Pancreas (tissue), 10 donors: Measurements from ENCODE around the gene LRRC4C. TPM values are rescaled to one million over a fixed set of nuclear protein-coding genes. Genes with fewer than 3 reads are reported as not detected.

ENCODE experiments used
- ATAC-seq, 4 donors: fragments of 200-7000 bp; cut with Tn5 transposase; one replicate each; pipeline versions ENCODE4 v1.8.0 to v1.9.1; 2020; ENCODE audit warnings: mild to moderate bottlenecking in 4 of 4, moderate library complexity in 4 of 4
- DNase-seq, 6 donors: peaks; one replicate each; pipeline ENCODE4 v3.0.0-alpha.2; 2020
- FAIRE-seq: peaks from 2 replicates; lab custom pipeline; 2012; peaks lifted over from hg19 to GRCh38; lab: Jason Lieb, UNC
- H3K27ac ChIP-seq, 4 donors: fragments of 200-600 bp; sonication (generic); 1 replicate in 3 of 4; 2 replicates in 1 of 4; pipeline versions ENCODE4 v1.5.0 to v1.8.0; 2020
- H3K27me3 ChIP-seq, 4 donors: fragments of 200-600 bp; one replicate each; pipeline ENCODE4 v1.8.0; 2021
- H3K36me3 ChIP-seq, 3 donors: fragments of 200-600 bp; sonication (generic) in 1 of 3; one replicate each; pipeline versions ENCODE4 v1.5.0 to v1.8.0; 2020 to 2021
- H3K4me1 ChIP-seq, 3 donors: fragments of 200-600 bp; one replicate each; pipeline ENCODE4 v1.8.0; 2021
- H3K4me3 ChIP-seq, 4 donors: fragments of 200-600 bp; sonication (generic) in 2 of 4; one replicate each; pipeline versions ENCODE4 v1.5.0 to v1.8.0; 2020 to 2021
- H3K9me3 ChIP-seq, 4 donors: fragments of 200-600 bp; one replicate each; pipeline ENCODE4 v1.8.0; 2021
- WGBS, 2 donors: extraction: QIAGEN DNeasy Blood & Tissue Kit; methylation state at CpG; one replicate each; pipeline ENCODE4 v1.1.7; 2013; 5-methylcytosine and 5-hydroxymethylcytosine counted together
- intact Hi-C, 3 donors: fragments of 100-400 bp; cut with DNase I; formaldehyde crosslinking; loops; one replicate each; pipeline versions ENCODE4 v1.11.1 to v1.14.2; 2022
- polyA plus RNA-seq, 2 donors: library from polyadenylated mRNA; stranded (reverse); fragments of 200-250 nt; gene quantifications; one replicate each; pipeline ENCODE4 v1.2.3, GENCODE V29; 2013
- total RNA-seq, 6 donors: library from RNA; stranded (reverse); fragmentation: NEBNext Ultra II Directional in 4 of 6; extraction: Animal tissue kit (Norgen Biotek cat#: 25700) in 4 of 6; gene quantifications; one replicate each; pipeline versions ENCODE4 v1.2.1 to v1.2.4, GENCODE V29; 2021 to 2023
- TF ChIP-seq, protein P1 (sequence below), 4 donors: fragments of 200-600 bp; sonication (generic) in 3 of 4; IDR thresholded peaks; one replicate each; pipeline versions ENCODE4 v1.5.0 to v1.8.0; 2021; ENCODE audit warnings: antibody characterized with exemption in 4 of 4
- donor health status: healthy with polysubstance abuse.
- donor health status: DM: no; HTN: no; CAD: no; lungs with moderate emphysema.
- donor health status: DM: no; HTN: no; CAD: no.
- donor health status: control.
- donor health status: control.
- donor health status: Bipolar disorder and iron deficiency.
- donor health status: DM: yes; HTN: yes; CAD: no.
- donor health status: DM: no; HTN: no; CAD: no.
- donor health status: DM: no; HTN: no; CAD: no.
- donor health status: DM: yes; HTN: yes; CAD: no.

The LRRC4C gene
- total and polyA plus RNA-seq, 8 donors: 0.04 to 0.84 (median 0.16) TPM

DNA sequence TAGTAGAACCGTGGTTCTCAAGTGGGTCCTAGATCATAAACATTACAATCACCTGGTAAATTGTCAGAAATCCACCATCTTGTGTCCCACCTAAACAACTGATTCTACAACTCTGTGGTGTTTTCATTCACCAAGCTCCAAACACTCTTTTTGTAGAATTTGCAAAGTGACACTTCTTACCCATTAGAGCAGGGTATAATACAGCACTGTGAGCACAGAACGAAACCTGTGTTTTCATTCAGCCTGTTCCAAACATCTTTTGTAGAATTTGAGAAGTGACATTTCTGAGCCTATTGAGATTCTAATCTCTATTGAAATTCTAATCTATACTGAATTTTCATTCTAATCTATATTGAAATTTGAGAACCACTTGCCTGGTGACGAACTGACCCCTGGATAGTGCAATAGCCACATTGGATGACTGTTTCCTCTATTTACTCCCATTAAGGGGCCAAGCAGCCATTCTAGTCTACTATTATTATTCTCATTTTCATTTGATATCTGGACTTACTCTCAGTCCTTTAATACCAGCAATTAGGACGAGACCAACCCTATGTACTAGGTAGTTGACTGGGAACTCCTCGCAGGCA is 616.6 kb downstream of the LRRC4C start:
- H3K4me1 ChIP-seq: no peaks in the 10 kb centered on the region
- WGBS, 2 donors: 56 to 70% methylated on average over 5 of the region's 5 CpGs
- H3K9me3 ChIP-seq: no peaks in the 10 kb centered on the region
- FAIRE-seq: no peak
- intact Hi-C loops: no loop called here
- no peak for ATAC-seq
- no peak overlapping the region for H3K4me3 ChIP-seq
- H3K27ac ChIP-seq: no peak overlapping the region
- DNase-seq: no peak
- no peaks in the 10 kb centered on the region for H3K36me3 ChIP-seq
- H3K27me3 ChIP-seq: no peaks in the 10 kb centered on the region
- TF ChIP-seq, protein P1, sequence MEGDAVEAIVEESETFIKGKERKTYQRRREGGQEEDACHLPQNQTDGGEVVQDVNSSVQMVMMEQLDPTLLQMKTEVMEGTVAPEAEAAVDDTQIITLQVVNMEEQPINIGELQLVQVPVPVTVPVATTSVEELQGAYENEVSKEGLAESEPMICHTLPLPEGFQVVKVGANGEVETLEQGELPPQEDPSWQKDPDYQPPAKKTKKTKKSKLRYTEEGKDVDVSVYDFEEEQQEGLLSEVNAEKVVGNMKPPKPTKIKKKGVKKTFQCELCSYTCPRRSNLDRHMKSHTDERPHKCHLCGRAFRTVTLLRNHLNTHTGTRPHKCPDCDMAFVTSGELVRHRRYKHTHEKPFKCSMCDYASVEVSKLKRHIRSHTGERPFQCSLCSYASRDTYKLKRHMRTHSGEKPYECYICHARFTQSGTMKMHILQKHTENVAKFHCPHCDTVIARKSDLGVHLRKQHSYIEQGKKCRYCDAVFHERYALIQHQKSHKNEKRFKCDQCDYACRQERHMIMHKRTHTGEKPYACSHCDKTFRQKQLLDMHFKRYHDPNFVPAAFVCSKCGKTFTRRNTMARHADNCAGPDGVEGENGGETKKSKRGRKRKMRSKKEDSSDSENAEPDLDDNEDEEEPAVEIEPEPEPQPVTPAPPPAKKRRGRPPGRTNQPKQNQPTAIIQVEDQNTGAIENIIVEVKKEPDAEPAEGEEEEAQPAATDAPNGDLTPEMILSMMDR (IDR thresholded peaks at IDR 0.05): no peak

DNA sequence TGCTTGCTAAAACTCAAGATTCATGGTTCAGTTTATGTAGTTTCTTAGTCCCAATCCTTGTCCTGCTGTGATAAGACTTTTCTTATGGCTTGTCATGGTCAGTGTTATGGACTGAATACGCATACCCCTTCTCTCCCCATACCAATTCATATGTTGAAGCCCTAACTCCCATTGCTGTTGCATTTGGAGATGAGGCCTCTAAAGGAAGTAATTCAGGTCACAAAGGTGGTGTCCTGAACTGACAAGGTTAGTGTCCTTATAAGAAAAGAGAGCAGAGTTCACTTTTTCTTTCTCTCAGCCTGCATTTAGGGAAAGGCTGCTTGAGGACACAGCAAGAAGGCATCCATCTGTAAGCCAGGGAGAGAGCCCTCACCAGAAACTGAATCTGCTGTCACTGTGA is 618.2 kb downstream of the LRRC4C start:
- intact Hi-C loops: no loop called here
- DNase-seq: no peak
- Histone ChIP-seq H3K4me1 (no peaks in the 10 kb centered on the region), H3K36me3 (no peaks in the 10 kb centered on the region), H3K27me3 (no peaks in the 10 kb centered on the region), H3K27ac (no peak overlapping the region), H3K9me3 (no peaks in the 10 kb centered on the region), H3K4me3 (no peak overlapping the region)
- 67 to 80% methylated on average over 1 of the region's 1 CpG for WGBS, 2 donors
- FAIRE-seq: no peak
- ATAC-seq: no peak
- TF ChIP-seq, protein P1 (IDR thresholded peaks at IDR 0.05): no peak

DNA sequence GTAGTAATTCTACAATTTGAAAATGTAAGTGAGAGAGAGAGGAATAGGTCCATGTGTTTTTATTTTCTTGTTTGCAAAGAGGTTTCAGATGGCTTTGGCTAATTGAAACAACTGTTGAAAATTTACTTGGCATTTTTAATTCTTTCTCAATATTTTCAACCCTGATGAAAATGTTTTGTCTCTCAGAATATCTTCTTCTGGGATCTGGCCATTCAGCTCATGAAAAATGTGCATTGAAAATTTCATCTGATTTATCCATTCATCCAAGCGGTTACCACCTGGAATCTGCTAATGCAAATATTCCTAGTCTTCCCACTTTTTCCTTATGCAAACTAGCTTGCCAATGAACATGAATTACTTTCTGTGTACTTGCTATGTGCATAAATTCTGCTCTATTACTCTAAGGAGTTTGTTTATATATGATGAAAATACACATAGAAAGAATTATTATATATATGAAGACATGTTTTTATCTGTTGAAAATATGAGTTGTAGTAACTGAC is 621.2 kb downstream of the LRRC4C start:
- no peak overlapping the region for H3K27ac ChIP-seq
- intact Hi-C loops: no loop called here
- TF ChIP-seq, protein P1 (IDR thresholded peaks at IDR 0.05): no peak
- DNase-seq (no peak), FAIRE-seq (no peak), ATAC-seq (no peak)
- H3K27me3 ChIP-seq: no peaks in the 10 kb centered on the region
- no peaks in the 10 kb centered on the region for H3K9me3 ChIP-seq
- H3K4me1 ChIP-seq: no peaks in the 10 kb centered on the region
- WGBS, 2 donors: 89 to 93% methylated on average over 1 of the region's 1 CpG
- H3K4me3 ChIP-seq: no peak overlapping the region
- H3K36me3 ChIP-seq: no peaks in the 10 kb centered on the region

DNA sequence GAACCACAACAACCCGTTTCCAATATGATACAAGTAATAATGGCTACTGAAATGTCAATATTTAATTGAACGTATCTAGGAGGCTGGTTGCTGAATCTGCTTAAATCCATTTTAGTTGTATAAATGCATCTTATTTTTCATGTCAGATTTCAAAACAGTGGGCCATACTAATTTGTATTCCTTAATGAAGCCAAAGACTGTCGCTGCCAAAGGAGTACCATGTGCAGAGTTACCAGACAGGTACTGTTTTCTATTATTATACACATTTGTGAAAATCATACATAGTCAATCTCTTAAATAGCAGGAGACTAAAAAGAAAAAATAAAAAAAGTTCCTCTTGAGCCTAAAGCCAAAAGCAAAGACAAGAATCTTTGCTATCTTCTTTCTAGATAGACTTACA is 632.3 kb downstream of the LRRC4C start:
- 48 to 72% methylated on average over 3 of the region's 3 CpGs for WGBS, 2 donors
- no peak overlapping the region for H3K27ac ChIP-seq
- no peak for ATAC-seq
- no peaks in the 10 kb centered on the region for H3K4me1 ChIP-seq
- H3K4me3 ChIP-seq: no peak overlapping the region
- TF ChIP-seq, protein P1 (IDR thresholded peaks at IDR 0.05): no peak
- no peaks in the 10 kb centered on the region for H3K27me3 ChIP-seq
- no peak for DNase-seq
- FAIRE-seq: no peak
- intact Hi-C loops: no loop called here
- no peaks in the 10 kb centered on the region for H3K36me3 ChIP-seq
- H3K9me3 ChIP-seq: no peaks in the 10 kb centered on the region

DNA sequence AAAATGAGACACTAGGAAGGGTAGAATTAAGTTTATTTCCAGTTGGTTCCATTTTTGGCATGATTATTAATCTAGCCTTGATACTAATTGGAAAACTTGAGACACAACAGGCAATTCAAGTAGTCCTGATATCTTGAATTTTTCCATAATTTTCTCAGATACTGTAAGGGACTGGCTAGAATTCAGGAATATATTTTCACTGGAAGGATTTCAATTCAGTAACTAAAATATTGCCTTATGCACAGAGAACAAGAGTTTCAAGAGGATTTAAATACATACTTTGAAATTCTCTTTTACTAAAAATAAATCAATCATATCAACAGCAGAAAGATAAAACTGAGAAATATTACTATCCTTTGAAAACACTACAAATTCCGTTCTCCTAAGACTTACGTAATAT is 632.9 kb downstream of the LRRC4C start:
- no peak for ATAC-seq
- DNase-seq: no peak
- intact Hi-C loops: no loop called here
- H3K4me1 ChIP-seq: no peaks in the 10 kb centered on the region
- H3K36me3 ChIP-seq: no peaks in the 10 kb centered on the region
- TF ChIP-seq, protein P1 (IDR thresholded peaks at IDR 0.05): no peak
- no peaks in the 10 kb centered on the region for H3K27me3 ChIP-seq
- FAIRE-seq: no peak
- no peak overlapping the region for H3K27ac ChIP-seq
- H3K4me3 ChIP-seq: no peak overlapping the region
- no peaks in the 10 kb centered on the region for H3K9me3 ChIP-seq
- 70 to 72% methylated on average over 2 of the region's 2 CpGs for WGBS, 2 donors
